H9 (cell line): Measurements from ENCODE around the gene SNTG2. TPM values are rescaled to one million over a fixed set of nuclear protein-coding genes. Genes with fewer than 3 reads are reported as not detected.

Experiments
- DNase-seq: peaks from one replicate; pipeline ENCODE4 v3.0.0-alpha.2; 2017
- H2AFZ ChIP-seq: one replicate; pipeline ENCODE4 v1.6.1; 2013; ENCODE audit warnings: mild to moderate bottlenecking, low read length, control low read depth, moderate library complexity
- H2AK5ac ChIP-seq: 2 replicates; pipeline ENCODE4 v1.6.1; 2013; ENCODE audit warnings: low read length, control low read depth, mixed read lengths; ENCODE audit not compliant: insufficient read length
- H2BK120ac ChIP-seq: one replicate; pipeline ENCODE4 v1.6.1; 2013; ENCODE audit warnings: low read depth, mild to moderate bottlenecking, low read length, control low read depth, inconsistent platforms; ENCODE audit not compliant: poor library complexity, severe bottlenecking
- H2BK12ac ChIP-seq: 2 replicates; pipeline ENCODE4 v1.6.1; 2013; ENCODE audit warnings: low read length, control low read depth, mixed read lengths, low read depth; ENCODE audit not compliant: insufficient read length
- H2BK15ac ChIP-seq: 2 replicates; pipeline ENCODE4 v1.6.1; 2013; ENCODE audit warnings: low read depth, low read length, control low read depth
- H2BK20ac ChIP-seq: one replicate; pipeline ENCODE4 v1.6.1; 2013; ENCODE audit warnings: low read depth, mild to moderate bottlenecking, low read length, control low read depth, inconsistent platforms; ENCODE audit not compliant: poor library complexity, severe bottlenecking
- H2BK5ac ChIP-seq: 2 replicates; pipeline ENCODE4 v1.6.1; 2013; ENCODE audit warnings: low read length, control low read depth, mixed read lengths; ENCODE audit not compliant: insufficient read length
- H3K14ac ChIP-seq: 2 replicates; pipeline ENCODE4 v1.6.1; 2013; ENCODE audit warnings: low read length, control low read depth; ENCODE audit not compliant: insufficient read depth
- H3K18ac ChIP-seq: 2 replicates; pipeline ENCODE4 v1.6.1; 2013; ENCODE audit warnings: low read depth, mild to moderate bottlenecking, mixed read lengths, low read length, control low read depth; ENCODE audit not compliant: insufficient read length
- H3K23ac ChIP-seq: 2 replicates; pipeline ENCODE4 v1.6.1; 2013; ENCODE audit warnings: low read length, control low read depth, mixed read lengths, low read depth; ENCODE audit not compliant: insufficient read length
- H3K23me2 ChIP-seq: 2 replicates; pipeline ENCODE4 v1.6.1; 2013; ENCODE audit warnings: low read depth, mild to moderate bottlenecking, mixed read lengths, low read length, control low read depth; ENCODE audit not compliant: insufficient read length, poor library complexity, severe bottlenecking
- H3K27ac ChIP-seq: 2 replicates; pipeline ENCODE4 v1.5.1; 2013; ENCODE audit warnings: low read length, control low read depth, mixed read lengths, low read depth; ENCODE audit not compliant: insufficient read length
- H3K27me3 ChIP-seq: 2 replicates; pipeline ENCODE4 v1.6.1; 2013; ENCODE audit warnings: low read length, control low read depth, inconsistent platforms; ENCODE audit not compliant: insufficient read depth
- H3K4ac ChIP-seq: 2 replicates; pipeline ENCODE4 v1.6.1; 2013; ENCODE audit warnings: low read depth, mild to moderate bottlenecking, control low read depth, inconsistent platforms, low read length, moderate library complexity
- H3K4me1 ChIP-seq: 2 replicates; pipeline ENCODE4 v1.6.1; 2013; ENCODE audit warnings: low read length, control low read depth, inconsistent platforms; ENCODE audit not compliant: insufficient read depth
- H3K4me2 ChIP-seq: 2 replicates; pipeline ENCODE4 v1.6.1; 2013; ENCODE audit warnings: low read length, control low read depth, mixed read lengths; ENCODE audit not compliant: insufficient read length, insufficient read depth
- H3K56ac ChIP-seq: 2 replicates; pipeline ENCODE4 v1.6.1; 2013; ENCODE audit warnings: low read depth, mild to moderate bottlenecking, mixed read lengths, low read length, control low read depth; ENCODE audit not compliant: insufficient read length
- H3K79me1 ChIP-seq: 2 replicates; pipeline ENCODE4 v1.6.1; 2013; ENCODE audit warnings: low read depth, mild to moderate bottlenecking, moderate library complexity, low read length, control low read depth, inconsistent platforms; ENCODE audit not compliant: insufficient read depth, poor library complexity, severe bottlenecking
- H3K79me2 ChIP-seq: 2 replicates; pipeline ENCODE4 v1.6.1; 2013; ENCODE audit warnings: low read length, control low read depth, inconsistent platforms; ENCODE audit not compliant: insufficient read depth
- H3K9ac ChIP-seq: 2 replicates; pipeline ENCODE4 v1.6.1; 2013; ENCODE audit warnings: low read length, control low read depth, mixed read lengths; ENCODE audit not compliant: insufficient read length; ENCODE audit errors: extremely low read depth
- H3K9me3 ChIP-seq: one replicate; pipeline ENCODE4 v1.6.1; 2013; ENCODE audit warnings: low read depth, low read length, inconsistent platforms; ENCODE audit not compliant: control insufficient read depth
- H3T11ph ChIP-seq: one replicate; pipeline ENCODE4 v1.6.1; 2013; ENCODE audit warnings: mild to moderate bottlenecking, low read length, control low read depth, inconsistent platforms
- H4K20me1 ChIP-seq: one replicate; pipeline ENCODE4 v1.6.1; 2013; ENCODE audit not compliant: control insufficient read depth, insufficient read length, insufficient read depth
- H4K5ac ChIP-seq: 2 replicates; pipeline ENCODE4 v1.6.1; 2013; ENCODE audit warnings: low read depth, mild to moderate bottlenecking, mixed read lengths, low read length, control low read depth; ENCODE audit not compliant: insufficient read length
- H4K8ac ChIP-seq: replicated peaks from 2 replicates; pipeline ENCODE4 v1.6.1; 2013; ENCODE audit warnings: low read length, control low read depth, mixed read lengths, low read depth; ENCODE audit not compliant: insufficient read length
- H4K91ac ChIP-seq: 2 replicates; pipeline ENCODE4 v1.6.1; 2013; ENCODE audit warnings: low read depth, mild to moderate bottlenecking, moderate library complexity, mixed read lengths, low read length, control low read depth; ENCODE audit not compliant: insufficient read length
- H3K27ac Mint-ChIP-seq, 3 experiments: 2 replicates in 2 of 3; 3 replicates in 1 of 3; pipeline ENCODE4 v1.8.0; 2020 to 2021; ENCODE audit warnings: mixed read lengths in 3 of 3, mild to moderate bottlenecking in 1 of 3, moderate library complexity in 1 of 3
- H3K27me3 Mint-ChIP-seq: 2 replicates; pipeline ENCODE4 v1.8.0; 2021; ENCODE audit warnings: low read depth, mild to moderate bottlenecking, moderate library complexity, mixed read lengths
- H3K36me3 Mint-ChIP-seq, 3 experiments: 2 replicates in 2 of 3; 3 replicates in 1 of 3; pipeline ENCODE4 v1.8.0; 2020 to 2021; ENCODE audit warnings: low read depth in 3 of 3, mixed read lengths in 3 of 3; ENCODE audit not compliant: insufficient read depth in 1 of 3
- H3K4me1 Mint-ChIP-seq, 2 experiments: 2 replicates each; pipeline ENCODE4 v1.8.0; 2020; ENCODE audit warnings: mixed read lengths in 2 of 2
- H3K4me3 Mint-ChIP-seq, 2 experiments: 2 replicates in 1 of 2; 3 replicates in 1 of 2; pipeline ENCODE4 v1.8.0; 2020 to 2021; ENCODE audit warnings: mild to moderate bottlenecking in 2 of 2, mixed read lengths in 2 of 2, moderate library complexity in 1 of 2
- H3K9me3 Mint-ChIP-seq, 2 experiments: 2 replicates in 1 of 2; 3 replicates in 1 of 2; pipeline ENCODE4 v1.8.0; 2020; ENCODE audit warnings: mild to moderate bottlenecking in 2 of 2, mixed read lengths in 2 of 2, moderate library complexity in 1 of 2
- CTCF ChIP-seq: fragments of 200-600 bp; sonication (generic); conservative IDR thresholded peaks from 3 replicates; pipeline ENCODE4 v1.8.0; 2021; ENCODE audit warnings: antibody characterized with exemption, mild to moderate bottlenecking
- WGBS: extraction: QIAGEN DNeasy Blood & Tissue Kit; methylation state at CpG from one replicate; pipeline ENCODE4 v1.1.7; 2013; ENCODE audit warnings: missing lambda C conversion rate, low lambda C conversion rate, mixed read lengths; ENCODE audit not compliant: insufficient read length; ENCODE audit errors: extremely low coverage; 5-methylcytosine and 5-hydroxymethylcytosine counted together
- total RNA-seq: library from RNA; stranded (reverse); gene quantifications from 2 replicates; pipeline ENCODE4 v1.2.1, GENCODE V29; 2021

SNTG2 gene
- total RNA-seq, 1 experiment from 2014 or later = 13.2 TPM

- Histone ChIP-seq H3K9ac (no peak overlapping the region), H2BK15ac (no peak overlapping the region), H3K9me3 (no peaks in the 10 kb centered on the region), H2BK20ac (no peak overlapping the region), H3K79me1 (no peaks in the 10 kb centered on the region), H2AFZ (no peak overlapping the region), H2BK12ac (no peak overlapping the region), H4K8ac (no peak overlapping the region), H3K23ac (no peak overlapping the region), H3K27ac (no peak overlapping the region), H3K23me2 (no peaks in the 10 kb centered on the region), H2BK5ac (no peak overlapping the region), H3K27me3 (no peaks in the 10 kb centered on the region), H3K79me2 (no peaks in the 10 kb centered on the region), H3K4me2 (no peak overlapping the region), H3K18ac (no peak overlapping the region), H3K4me1 (no peaks in the 10 kb centered on the region), H2AK5ac (no peak overlapping the region), H4K91ac (no peak overlapping the region), H3K14ac (peak overlapping the region; percentile 70; the same call in 1 of the 2 replicates), H3K4ac (no peak overlapping the region), H3K56ac (no peak overlapping the region), H3T11ph (no peak overlapping the region), H2BK120ac (no peak overlapping the region), H4K5ac (no peak overlapping the region), H4K20me1 (no peaks in the 10 kb centered on the region)
- peaks cover 3% of the 10 kb centered on the region; the same call in 1 of the 2 replicates for H3K27me3 Mint-ChIP-seq
- DNase-seq = no peak
- peaks cover 20 to 29% of the 10 kb centered on the region in 2 experiments for H3K9me3 Mint-ChIP-seq
- no CpG with 5 or more reads among the region's 13 CpGs for WGBS
- peak overlapping the region in 1 of 3 experiments; percentile 76; a peak in 1 of 7 replicates for H3K27ac Mint-ChIP-seq
- peaks cover 19 to 51% (median 36%) of the 10 kb centered on the region in 3 experiments for H3K36me3 Mint-ChIP-seq
- no peak overlapping the region for H3K4me3 Mint-ChIP-seq
- TF ChIP-seq CTCF = no peak
- H3K4me1 Mint-ChIP-seq = no peaks in the 10 kb centered on the region
These were observed 269.4 kb downstream of the SNTG2 start for GRCh38 chr2:1219901-1220573.
